HG03575 (cell line): ENCODE results near the gene TINAGL1.

Source experiments
- ATAC-seq: cut with Tn5 transposase; IDR thresholded peaks from one replicate; pipeline ENCODE4 v1.9.1; 2021; ENCODE audit not compliant: unreplicated experiment, insufficient number of reproducible peaks, low FRiP score; ENCODE audit errors: extremely low read depth

Gene TINAGL1

DNA sequence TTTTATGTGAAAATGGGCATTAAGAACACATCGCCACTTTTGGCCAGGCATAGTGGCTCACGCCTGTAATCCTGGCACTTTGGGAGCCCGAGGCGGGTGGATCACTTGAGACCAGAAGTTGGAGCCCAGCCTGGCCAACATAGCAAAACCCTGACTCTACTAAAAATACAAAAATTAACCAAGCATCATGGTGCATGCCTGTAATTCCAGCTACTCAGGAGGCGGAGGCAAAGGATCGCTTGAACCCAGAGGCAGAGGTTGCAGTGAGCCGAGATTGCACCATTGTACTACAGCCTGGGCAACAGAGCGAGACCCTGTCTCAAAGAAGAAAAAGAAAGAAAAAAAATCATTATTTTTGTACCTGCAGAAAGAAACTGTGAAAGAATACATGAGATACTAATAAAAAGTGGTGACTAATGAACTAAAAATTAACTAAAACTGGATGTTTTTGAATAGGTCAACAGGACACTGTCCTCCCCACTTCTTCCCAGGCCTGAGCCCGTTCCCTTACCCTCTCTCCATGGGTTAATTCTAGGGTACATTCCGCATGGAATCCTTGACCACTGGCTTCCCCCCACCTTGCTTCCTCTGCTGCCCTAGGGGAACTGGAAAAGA is 8.3 kb upstream of the TINAGL1 start:
- ATAC-seq, result no peak

DNA sequence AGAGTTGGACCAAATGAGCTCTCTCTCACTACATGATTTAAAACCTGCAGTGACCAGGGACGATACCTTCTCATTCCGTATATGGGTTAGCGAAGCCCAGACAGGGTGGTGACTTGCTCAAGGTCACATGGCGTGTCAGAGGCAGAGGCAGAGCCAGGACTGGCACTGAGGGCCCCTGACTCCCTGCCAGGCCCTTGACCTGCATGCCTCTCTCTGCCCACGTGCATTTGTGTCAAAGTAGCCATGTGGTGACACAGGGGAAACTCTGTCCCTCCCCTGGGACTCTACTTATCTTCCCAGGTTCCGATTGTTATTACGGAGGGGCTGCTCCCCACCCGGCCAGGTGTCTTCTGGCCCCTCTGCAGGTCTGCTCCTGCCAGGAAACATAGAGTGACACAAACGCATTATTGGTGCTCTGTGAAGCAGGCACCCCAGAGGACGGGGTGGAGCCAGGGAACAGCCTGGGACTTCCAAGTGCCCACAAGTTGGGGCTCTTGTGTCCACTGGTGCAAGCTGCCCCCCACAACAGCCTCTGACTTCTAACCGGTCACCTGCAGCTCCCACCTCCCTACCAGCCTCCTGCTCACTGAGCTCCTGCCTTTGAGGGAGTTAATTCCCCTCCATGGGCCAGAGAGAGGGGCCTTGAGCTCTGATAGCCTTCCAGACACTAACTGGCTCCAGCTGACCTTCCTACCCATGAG is 7.3 kb upstream of the TINAGL1 start:
- no peak for ATAC-seq

DNA sequence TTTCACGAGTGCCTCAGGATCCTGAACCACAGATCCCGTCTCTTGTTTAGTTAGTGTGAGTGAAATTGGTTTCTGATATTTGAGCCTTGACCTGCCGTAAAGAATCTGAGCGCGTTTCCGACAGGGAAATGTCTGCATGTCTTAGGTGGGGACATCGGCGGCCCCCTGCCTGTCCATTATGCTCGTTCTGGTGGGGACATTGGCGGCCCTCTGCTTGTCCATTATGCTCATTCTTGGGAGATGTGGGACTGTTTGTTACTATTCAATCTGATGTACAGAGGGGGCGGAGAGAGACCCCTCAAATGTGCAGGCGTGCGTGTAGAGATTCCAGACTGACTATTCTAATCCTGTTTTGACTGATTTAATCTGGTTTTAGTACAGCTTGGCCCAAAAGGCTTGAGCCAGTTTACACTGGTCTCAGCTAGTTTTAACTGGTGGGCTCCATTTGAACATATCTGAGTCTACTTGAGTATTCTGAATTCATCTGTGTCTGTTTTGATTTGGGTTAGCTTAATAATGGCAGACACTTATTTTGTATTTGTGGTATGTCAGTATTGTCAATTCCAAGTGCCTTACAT is 6.6 kb upstream of the TINAGL1 start:
- ATAC-seq, result no peak

DNA sequence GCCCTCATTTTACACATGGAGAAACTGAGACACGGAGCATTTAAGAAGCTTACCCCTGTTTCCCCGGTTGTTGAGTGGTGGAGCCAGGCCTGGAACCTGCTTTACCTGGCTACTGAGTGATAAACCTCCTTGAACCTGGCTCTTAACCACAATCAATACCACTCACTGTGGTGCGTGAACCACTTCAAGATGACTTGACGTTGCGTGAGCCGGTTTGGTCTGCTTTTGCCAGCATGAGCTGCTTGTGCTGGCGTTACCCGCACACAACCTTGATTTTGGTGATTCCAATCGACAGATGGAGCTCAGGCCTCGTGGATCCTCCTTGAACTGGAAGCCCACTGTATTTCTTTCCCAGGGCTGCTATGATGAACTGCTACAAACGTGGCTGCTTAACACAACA is 6.1 kb upstream of the TINAGL1 start:
- ATAC-seq, result no peak

DNA sequence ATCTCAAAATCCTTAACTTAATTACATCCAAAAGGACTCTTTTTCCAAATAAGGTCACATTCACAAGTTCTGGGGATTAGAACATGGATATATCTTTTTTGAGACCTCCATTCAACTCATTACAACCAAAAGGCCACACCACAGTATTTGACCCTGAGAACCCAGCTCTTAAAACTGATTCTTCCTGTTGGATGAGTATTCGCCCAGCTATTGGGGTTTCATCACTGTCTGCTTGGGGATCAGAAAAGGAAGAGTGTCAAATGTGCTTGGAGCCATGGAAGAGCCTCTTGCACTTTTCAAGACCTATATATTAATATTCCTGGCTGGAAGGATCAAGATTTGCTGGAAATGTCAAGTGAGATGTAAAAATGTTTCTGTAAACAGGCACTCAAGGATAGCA is 5.4 kb upstream of the TINAGL1 start:
- ATAC-seq, result no peak

DNA sequence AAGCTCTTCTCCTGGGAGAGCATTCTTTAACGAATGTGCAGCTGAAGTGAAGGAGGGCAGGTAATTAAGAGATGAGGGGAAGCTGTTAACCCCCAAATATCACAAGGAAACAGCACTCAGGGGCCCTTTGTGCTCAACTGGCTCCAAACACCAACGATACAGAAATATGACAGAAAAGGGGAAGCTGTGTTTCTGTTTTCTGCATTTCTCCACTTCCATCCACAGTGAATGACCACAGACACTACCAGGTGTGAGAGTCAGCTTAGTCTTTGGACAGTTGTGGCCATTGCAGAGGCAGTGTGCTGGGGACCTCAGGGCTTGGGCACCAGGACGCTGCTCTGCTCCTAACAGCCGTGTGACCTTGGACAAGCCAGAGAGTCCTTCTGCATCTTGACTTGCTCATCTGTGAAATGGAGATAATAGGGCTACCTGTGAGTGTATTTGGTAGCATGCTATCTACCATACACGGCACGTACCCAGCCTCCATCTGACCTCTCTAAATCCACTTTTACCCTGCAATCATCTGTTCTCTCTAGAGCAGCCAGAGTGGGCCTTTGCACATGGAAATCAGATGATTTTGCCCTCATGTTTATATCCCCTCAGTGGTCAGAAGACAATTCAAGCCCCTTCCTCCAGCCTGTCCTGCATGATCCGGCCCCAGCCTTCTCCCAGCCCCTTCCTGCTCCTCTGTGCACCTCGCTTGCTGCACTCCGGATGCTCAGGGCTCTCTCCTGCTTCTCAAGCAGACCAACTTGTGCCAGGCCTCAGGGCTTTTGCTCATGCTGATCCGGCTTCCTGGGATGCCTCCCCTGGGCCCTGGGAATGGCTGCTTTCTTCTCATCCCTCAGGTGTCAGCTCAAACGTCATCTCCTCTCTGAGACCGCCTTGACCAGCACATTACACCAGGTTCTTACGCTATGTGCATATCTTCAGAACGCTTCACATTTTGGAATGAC is 4.7 kb upstream of the TINAGL1 start:
- no peak for ATAC-seq

DNA sequence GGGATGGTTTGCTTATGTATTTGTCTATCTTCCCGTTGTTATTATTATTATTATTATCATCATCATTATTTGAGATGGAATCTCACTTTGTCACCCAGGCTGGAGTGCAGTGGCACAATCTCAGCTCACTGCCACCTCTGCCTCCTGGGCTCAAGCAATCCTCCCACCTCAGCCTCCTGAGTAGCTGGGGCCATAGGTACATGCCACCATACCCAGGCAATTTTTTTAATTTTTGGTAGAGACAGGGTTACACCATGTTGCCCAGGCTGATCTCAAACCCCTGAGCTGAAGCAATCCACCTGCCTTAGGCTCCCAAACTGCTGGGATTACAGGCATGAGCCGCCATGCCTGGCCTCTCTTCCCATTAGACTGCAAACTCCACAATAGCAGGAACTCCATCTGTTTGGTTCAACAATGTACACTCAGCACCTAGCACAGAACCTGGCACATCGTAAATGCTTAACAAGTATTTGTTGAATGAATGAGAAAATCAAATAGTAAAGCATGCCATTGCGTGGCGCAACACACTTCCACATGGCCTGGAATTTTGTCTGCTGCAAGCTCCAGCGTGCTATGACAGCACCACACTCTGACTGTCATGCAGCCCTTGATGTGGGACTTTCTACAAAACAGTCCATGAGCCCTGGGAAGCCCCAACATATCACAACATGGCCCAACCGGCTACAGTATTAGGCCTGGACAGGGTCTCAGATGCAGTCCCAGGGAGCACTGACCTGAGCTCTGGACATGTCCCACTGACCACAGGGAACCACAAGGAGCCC is 3.8 kb upstream of the TINAGL1 start:
- ATAC-seq, result no peak

DNA sequence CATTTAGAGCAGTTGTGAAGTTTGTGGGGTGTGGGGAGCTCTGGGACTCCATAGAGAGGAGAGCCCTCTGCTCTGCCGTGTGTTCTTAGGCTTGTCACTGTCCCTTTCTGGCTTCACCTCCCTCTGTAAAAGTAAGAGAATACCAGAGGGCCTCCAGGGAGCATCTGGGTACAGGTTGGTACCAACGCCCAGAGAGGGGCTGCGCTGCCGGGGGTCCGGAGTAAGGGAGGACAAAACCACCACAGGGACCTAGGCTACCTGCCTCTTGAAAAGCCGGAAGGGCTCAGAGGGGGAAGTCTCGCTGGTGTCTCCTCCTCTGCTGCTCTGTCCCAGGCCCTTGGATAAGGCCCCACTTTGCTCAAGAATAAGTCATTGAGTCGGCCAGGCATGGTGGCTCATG is 3.1 kb upstream of the TINAGL1 start:
- no peak for ATAC-seq

DNA sequence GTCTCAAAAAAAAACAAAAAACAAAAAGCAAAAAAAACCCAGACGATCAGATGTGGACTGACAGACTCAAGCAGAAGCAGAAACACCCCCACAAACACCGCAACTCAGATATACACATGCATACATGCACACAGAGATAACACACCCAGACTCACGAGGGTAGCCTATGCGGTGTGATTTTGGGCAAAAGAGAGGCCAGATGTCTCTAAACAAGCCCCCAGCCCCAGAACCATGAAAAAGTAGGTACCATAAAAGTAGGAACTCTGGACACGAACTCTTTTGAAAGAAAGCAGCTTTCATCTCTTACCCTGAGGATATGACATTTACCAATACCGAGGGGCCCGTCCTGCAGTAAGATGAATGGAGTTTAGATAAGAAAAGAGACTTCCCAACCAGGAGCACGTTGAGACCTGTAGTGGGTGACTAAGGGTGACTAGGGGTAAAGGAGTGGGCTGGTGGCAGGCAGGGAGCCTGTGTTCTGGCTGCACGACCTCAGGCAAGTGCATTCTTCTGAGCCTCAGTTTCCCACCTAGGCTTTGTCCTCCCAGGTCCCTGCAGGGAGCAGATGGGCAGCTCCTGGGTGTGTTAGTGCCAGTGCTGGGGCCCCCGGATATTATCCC is 1.5 kb upstream of the TINAGL1 start:
- no peak for ATAC-seq

DNA sequence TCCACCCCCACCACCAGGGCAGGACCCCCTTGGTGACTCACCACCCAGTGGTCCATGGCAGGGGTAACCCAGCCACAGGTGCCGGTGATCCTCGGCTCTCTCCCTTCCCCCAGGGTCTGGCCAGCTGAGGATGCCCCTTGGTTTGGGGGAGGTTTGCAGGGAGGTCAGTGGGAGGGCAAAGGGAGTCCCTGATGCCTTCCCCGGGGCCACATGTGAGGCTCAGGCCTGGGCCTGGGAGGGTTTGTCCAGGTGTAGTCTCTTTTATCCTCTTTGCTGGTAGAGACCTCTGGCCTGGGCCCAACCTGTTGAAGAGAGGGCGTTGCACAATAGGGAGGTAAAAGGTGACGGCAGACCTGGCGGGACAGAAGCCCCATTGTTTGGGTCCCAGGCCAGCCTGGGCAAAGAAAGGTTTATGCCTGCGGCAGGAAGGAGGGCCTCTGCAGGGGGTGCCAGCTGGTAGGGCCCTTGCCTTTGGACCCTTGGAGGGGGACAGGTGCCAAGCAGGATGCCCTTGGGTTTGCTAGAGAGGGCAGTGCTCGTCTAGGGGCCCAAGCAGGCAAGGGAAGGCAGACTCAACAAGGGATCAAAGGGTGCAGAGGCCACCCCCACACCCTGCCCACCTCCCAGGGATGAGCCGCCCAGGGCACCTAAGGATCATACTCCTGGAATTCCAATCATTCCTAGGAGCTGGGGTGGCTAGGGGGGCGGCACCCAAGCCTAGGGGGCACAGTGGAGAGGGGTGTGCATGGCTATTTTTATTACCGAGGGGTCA is 760 bp upstream of the TINAGL1 start:
- no peak for ATAC-seq

DNA sequence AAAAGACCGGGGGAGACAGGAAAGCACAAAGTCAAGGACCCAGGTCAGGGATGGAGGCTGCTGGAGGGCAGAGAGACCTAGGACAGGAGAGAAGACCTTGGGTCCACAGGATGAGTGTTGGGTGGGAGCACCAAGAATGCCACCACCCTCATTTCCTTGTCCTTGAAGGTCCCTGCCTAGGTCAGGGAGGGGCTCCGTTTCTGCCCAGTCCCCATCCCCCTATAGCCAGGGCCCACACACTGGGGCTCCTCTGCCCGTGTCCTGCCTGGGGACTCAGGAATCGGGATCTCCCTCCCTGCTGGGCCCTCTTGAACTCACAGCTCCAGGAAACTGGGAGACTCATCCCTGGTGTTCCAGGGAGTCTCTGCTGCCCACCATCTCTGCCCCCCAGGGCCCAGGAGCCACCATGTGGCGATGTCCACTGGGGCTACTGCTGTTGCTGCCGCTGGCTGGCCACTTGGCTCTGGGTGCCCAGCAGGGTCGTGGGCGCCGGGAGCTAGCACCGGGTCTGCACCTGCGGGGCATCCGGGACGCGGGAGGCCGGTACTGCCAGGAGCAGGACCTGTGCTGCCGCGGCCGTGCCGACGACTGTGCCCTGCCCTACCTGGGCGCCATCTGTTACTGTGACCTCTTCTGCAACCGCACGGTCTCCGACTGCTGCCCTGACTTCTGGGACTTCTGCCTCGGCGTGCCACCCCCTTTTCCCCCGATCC is 584 bp downstream of the TINAGL1 start:
- no peak for ATAC-seq

DNA sequence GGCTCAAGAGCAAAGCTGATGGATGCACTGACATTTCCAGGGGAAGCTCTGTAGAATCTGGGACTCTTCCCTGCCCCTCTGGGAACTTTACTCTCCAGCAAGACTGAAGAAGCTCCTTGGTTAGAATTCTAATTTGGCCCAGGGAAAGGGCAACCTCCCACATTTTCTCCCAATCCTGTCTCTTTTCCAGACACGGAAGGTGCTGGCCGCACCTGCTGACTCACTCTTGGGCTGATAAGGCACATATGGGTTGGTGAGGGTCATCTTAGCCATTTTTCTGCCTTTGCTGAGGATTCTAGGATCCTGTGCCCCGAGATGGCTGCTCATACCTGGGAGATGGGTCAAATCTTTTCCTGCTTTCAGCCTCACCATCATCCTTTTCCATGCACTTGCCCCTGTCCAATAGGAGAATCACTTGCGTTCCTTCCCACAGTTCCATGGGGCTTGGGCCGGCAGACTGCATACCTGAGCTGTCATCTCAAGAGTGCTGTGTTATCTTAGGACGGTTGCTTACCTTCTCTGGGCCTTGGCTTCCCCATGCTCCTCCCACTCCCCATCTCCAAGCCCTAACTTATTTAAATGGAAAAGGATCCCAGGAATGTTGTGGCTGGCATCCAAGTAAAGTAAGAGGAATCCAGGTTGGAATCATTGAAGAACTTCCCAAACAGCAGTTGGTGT is 1.3 kb downstream of the TINAGL1 start:
- no peak for ATAC-seq

DNA sequence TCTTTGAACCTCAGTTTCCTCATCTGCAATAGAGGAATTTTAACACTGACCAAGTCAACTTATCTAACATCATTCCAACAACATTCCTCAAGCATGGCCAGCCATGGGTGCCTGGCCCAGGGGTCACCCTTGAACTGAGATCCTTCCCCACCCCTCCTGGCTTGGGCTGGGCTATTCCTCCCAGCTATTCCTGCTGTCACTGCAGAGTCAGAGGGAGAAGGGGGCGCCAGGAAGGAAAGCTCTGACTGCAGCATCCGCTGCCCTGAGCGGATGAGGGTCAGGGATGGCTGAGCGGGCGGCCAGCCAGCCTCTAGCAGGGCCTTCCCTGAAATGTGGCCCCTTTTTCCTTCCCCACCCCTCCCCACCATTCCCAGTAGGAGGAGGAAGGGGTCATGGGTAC is 3.1 kb downstream of the TINAGL1 start:
- no peak for ATAC-seq

DNA sequence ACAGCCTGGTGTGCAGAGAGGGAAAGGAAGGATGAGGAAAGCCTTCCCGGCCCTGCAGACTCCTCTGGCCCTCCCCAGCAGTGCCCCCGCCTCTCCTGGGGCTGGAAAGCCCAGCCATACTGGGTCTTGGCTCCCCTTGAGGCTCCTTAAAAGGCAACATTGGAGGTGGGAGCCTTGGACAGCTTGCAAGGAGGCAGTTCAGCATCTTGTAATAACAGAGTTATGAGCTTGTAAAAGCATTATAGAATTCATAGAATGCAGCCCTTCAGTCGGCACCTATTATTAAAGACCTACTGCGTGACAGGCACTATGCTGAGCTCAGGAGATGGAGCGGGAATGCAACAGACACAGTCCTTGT is 4.2 kb downstream of the TINAGL1 start:
- no peak for ATAC-seq

DNA sequence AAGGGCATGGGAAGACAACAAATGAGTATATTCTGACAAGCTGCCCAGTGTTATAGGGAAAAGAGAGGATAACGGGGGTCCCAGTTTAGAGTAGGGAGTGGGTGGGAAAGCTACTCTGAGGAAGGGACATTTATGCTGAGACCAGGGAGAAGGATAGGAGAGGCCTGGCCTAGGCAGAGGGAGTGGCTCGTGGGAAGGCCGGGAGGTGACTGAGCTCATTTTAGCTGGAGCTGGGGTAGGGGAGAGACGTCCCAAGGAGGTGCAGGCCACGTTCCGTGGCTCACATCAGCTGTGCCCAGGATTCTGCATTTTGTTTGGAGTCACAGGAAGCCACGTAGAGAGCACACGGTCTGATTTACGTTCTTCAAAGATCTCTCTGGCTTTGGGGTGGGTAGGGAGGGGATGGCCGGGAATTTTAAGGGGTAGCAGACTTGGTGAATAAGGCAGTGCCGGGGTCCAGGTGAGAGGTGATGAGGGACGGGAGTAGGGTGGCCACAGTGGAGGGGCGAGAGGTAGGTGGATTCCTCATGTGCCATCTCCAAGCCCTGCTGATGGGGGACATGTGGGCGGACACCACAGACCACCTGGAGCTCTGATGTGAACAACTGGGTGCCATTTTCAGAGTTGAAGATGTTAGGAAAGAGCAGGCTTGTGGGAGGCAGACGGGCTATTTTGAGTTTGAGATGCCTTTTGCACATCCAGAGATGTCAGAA is 4.7 kb downstream of the TINAGL1 start:
- no peak for ATAC-seq
